Cerebellar nuclear complex (tissue), 1 donor: ENCODE measurements around the gene ZNF317.
"Not testable (repeated sequence)": the region's sequence is repeated elsewhere in the genome, so short reads cannot be mapped to it uniquely, and the experiment has no call there.

Experiments
- DNase-seq, 2 experiments: peaks; one replicate each; lab custom pipeline; 2025; lab: John Stamatoyannopoulos, UW

Gene ZNF317

GRCh38 chr19:9175326-9175725 is 35.1 kb downstream of the ZNF317 start:
- no peak for DNase-seq

GRCh38 chr19:9178901-9179300 is 38.7 kb downstream of the ZNF317 start, which contains the start of gene OR7D2:
Gene OR7D2, plus strand, starts transcription at chr19:9178979. Its CDS starts 6,803 bp downstream, at chr19:9185782.
- DNase-seq = no peak

GRCh38 chr19:9183000-9183399 is 42.8 kb downstream of the ZNF317 start:
- no peak for DNase-seq

GRCh38 chr19:9187191-9187590 is 47.0 kb downstream of the ZNF317 start:
- no peak for DNase-seq

GRCh38 chr19:9189535-9189934 is 49.3 kb downstream of the ZNF317 start:
- DNase-seq = no peak

GRCh38 chr19:9198044-9198443 is 57.8 kb downstream of the ZNF317 start:
- DNase-seq = not testable (repeated sequence)

GRCh38 chr19:9205501-9206113 is 65.4 kb downstream of the ZNF317 start:
- DNase-seq = peak in 1 of 2 experiments; percentile 45
